GM18505 (cell line): ENCODE data around the gene EFCC1.

Experiments used
- ATAC-seq: cut with Tn5 transposase; IDR thresholded peaks from one replicate; pipeline ENCODE4 v1.9.1; 2021; ENCODE audit not compliant: unreplicated experiment
- POLR2A ChIP-seq: IDR thresholded peaks from 4 replicates; pipeline ENCODE4 v1.6.1; 2011; ENCODE audit warnings: borderline replicate concordance; ENCODE audit not compliant: insufficient read depth, insufficient read length; ENCODE audit errors: extremely low read depth

The EFCC1 gene

DNA sequence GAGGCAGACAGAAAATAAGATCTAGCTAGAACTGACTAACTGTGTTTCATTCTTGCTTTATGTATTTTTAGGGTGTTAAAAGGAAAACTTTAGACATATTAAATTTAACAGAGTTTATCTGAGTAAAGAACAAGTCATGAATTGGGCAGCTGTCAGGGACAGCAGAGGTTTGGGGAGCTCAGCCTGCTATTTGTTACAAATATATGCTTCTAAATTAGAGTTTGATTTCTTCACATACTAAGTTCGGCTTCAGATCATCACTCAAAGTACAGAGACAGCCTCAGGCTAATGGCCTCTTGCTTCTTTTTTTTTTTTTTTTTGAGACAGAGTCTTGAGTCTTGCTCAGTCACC lies 21.9 kb downstream of the EFCC1 start:
- TF ChIP-seq POLR2A, result no peak
- no peak for ATAC-seq

DNA sequence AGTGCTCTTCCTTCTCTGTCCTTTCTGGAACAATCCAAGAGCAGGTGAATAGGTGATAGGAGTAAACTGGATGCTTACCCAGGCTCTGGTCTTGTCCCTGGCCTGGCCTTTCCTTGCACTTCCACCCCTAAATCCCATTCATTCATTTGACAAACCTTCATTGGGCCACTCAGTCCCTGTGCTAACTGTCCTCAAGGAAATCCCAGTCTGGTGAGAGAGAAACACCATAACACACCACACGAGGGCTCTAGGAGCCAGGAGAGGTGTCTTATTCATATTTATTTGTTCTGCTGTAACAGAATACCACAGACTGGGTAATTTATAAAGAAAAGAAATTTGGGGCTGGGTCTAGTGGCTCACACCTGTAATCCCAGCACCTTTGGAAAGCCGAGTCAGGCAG lies 22.8 kb downstream of the EFCC1 start:
- no peak for ATAC-seq
- no peak for TF ChIP-seq POLR2A

- ATAC-seq, result no peak
- no peak for TF ChIP-seq POLR2A
Measured at GRCh38 chr3:129025108-129025507, 24.0 kb downstream of the EFCC1 start.

GRCh38 chr3:129025691-129026435 lies 24.8 kb downstream of the EFCC1 start:
- no peak for ATAC-seq
- TF ChIP-seq POLR2A, result no peak

GRCh38 chr3:129026728-129027543 lies 25.8 kb downstream of the EFCC1 start:
- peak; percentile 65 for TF ChIP-seq POLR2A
- ATAC-seq, result peak; percentile 98

DNA sequence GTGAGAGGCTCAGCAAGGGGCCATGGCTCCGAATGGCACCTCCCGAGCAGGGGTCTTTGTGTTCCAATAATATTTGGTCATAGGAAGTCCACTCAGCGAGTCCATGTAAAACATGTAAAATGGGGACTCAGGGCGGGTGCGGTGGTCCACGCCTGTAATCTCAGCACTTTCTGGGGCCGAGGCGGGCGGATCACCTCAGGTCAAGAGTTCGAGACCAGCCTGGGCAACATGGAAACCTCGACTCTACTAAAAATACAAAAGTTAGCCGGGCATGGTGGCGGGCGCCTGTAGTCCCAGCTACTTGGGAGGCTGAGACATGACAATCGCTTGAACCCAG lies 26.4 kb downstream of the EFCC1 start:
- TF ChIP-seq POLR2A, result no peak

DNA sequence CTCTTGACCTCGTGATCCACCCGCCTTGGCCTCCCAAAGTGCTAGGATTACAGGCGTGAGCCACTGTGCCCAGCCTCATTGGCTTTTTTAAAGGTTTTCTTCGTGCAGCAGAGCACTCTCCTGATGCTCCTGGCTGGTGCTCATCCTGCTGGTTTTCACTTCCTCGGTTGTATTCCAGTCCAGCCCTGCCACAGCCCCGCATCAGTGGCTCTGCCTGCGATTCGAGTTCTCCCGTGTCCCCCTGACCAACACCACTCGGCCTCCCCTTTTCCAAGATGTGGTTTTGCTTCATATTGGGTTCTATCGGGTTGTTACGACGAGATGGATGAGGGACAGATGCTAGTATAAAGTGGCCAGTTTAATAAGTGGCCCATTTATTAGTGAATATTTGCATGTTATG lies 27.8 kb downstream of the EFCC1 start:
- no peak for ATAC-seq
- no peak for TF ChIP-seq POLR2A

More for the DNA sequence above, 26.4 kb downstream of the EFCC1 start:
- ATAC-seq, result no peak

DNA sequence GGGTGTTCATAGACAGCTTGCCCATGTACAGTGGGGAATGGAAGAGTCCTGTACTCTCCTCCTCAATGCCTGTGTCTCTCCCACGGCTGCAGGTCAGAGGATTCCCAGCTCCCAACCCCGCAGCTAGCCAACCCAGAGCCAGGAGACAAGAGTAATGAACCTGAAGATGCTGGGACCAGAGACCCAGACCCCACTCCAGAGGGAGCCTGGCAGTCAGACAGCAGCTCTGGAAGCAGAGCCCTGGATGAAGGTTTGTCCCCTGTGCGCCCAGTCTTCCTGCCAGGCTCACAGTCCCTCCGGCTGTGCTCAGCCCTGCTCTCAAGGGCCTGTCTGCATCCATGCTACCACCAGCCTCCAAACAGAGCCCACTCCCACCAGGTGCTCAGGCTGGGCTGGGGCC lies 29.5 kb downstream of the EFCC1 start:
- no peak for ATAC-seq
- no peak for TF ChIP-seq POLR2A

GRCh38 chr3:129031476-129032215 lies 30.5 kb downstream of the EFCC1 start:
- TF ChIP-seq POLR2A, result no peak
- ATAC-seq, result no peak

- no peak for ATAC-seq
Measured at GRCh38 chr3:129032716-129033115, 31.6 kb downstream of the EFCC1 start.

GRCh38 chr3:129033151-129033550 lies 32.0 kb downstream of the EFCC1 start:
- TF ChIP-seq POLR2A, result no peak
- no peak for ATAC-seq

More at GRCh38 chr3:129032716-129033115, 31.6 kb downstream of the EFCC1 start:
- TF ChIP-seq POLR2A, result no peak

DNA sequence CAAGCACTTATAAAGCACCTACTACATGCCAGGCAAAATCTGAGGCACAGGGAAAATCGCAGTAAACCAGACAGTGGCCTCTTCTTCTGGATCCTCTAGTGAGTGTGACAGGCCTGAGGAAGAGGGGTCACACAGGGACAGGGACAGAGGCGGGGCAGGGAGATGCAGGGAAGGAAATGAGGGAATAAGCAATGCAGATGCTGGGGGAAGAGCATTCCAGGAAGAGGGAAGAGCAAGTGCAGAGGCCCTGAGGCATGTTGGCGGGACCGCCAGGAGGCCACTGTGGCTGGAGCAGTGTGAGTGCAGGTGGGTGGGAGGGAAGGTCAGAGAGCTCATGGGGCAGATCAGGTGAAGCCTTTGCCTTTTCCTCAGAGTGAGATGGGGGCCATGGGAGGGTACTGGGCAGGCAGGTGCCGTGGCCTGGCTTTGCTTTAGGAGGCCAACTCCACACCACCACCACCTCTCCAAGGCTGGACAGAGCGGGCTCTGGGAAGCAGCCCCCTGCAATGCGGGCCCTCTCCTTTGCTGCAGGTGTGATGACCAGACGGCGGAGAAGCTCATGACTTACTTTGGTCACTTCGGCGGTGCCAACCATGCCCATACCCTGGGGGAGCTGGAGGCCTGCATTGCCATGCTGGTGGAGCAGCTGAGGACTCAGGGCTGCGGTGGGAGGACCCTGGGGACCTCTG lies 32.7 kb downstream of the EFCC1 start:
- TF ChIP-seq POLR2A, result no peak
- ATAC-seq, result no peak

DNA sequence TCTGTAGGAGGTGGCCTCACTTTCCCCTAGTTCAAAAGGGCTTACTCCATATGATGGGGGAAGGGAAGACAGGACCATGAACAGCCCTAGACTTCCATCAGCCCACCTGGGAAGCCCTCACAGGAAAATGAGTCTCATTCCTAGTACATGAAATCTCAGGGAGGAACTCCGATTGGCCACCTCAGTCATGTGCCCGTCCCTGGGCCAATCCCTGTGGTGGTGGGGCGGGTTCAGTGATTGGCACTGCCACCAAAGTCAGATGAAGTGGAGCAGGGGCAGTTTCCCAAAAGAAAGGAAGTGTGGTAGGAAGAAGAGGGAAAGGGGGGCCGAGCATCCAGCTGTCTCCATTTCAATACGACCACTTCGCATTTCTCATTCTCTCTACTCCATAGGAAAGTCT lies 33.5 kb downstream of the EFCC1 start:
- ATAC-seq, result no peak
- no peak for TF ChIP-seq POLR2A
